ENCODE measurements around the gene SLC34A3.
A peak's percentile ranks its signal among the peaks of the same experiment; 100 is the strongest.

Gene SLC34A3

GRCh38 chr9:137194909-137195308 lies 35.8 kb upstream of the SLC34A3 start:
- Histone ChIP-seq H3K9me3 (ENCODE audit: control insufficient read depth, low read length) (no peaks in the 10 kb centered on the region), H3K27me3 (ENCODE audit: control insufficient read depth, insufficient read depth, low read length, poor library complexity, severe bottlenecking) (peaks cover 11% of the 10 kb centered on the region), H3K27ac (ENCODE audit: insufficient read depth, low read depth, low read length, poor library complexity, severe bottlenecking) (no peak overlapping the region), H3K4me3 (ENCODE audit: insufficient read depth, low read depth, low read length) (no peak overlapping the region), H3K4me1 (ENCODE audit: control insufficient read depth, insufficient read depth, low read length) (peaks cover 17% of the 10 kb centered on the region), H3K36me3 (ENCODE audit: control insufficient read depth, insufficient read depth, low read length) (no peaks in the 10 kb centered on the region)
- WGBS, 2 experiments = 87 to 89% methylated on average over 10 of the region's 10 CpGs

DNA sequence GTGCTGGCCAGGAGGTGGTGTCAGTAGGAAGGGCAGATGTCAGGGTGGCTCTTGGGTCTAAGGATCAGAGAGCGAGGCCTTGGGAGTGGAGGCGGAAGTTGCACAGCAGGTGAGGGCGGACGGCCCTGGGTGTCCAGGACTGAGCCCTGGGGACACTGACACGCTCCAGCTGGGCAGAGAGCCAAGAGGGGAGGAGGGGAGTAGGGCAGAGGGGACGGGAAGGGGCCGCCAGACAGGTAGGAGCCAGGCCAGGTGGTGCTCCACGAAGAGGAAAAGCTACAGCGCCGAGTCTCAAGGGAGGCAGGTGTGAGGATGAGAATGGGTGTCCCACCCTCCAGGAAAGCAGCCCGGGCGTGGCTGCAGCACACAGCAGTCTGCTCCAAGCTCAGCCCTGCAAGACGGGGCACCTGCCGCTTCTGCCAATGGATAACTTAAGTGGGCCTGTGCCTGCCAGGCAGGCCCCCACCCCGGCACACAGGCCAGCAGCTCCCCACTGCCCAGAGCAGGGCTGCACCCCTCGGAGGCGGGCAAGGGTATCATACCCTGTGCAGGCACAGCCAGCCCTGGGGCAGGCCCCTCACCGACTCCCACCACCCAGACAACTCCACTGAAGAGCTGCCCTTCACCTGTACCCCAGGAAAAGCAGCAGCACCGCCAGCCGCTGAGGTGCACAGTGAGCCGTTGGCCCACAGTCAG lies 35.0 kb upstream of the SLC34A3 start:
- WGBS, 2 experiments = 94% methylated on average over 21 of the region's 21 CpGs
- Histone ChIP-seq H3K9me3 (ENCODE audit: control insufficient read depth, low read length) (no peaks in the 10 kb centered on the region), H3K4me3 (ENCODE audit: insufficient read depth, low read depth, low read length) (no peak overlapping the region), H3K27me3 (ENCODE audit: control insufficient read depth, insufficient read depth, low read length, poor library complexity, severe bottlenecking) (peaks cover 12% of the 10 kb centered on the region), H3K36me3 (ENCODE audit: control insufficient read depth, insufficient read depth, low read length) (no peaks in the 10 kb centered on the region), H3K4me1 (ENCODE audit: control insufficient read depth, insufficient read depth, low read length) (peaks cover 17% of the 10 kb centered on the region), H3K27ac (ENCODE audit: insufficient read depth, low read depth, low read length, poor library complexity, severe bottlenecking) (no peak overlapping the region)

- Histone ChIP-seq H3K27ac (ENCODE audit: insufficient read depth, low read depth, low read length, poor library complexity, severe bottlenecking) (no peak overlapping the region), H3K4me3 (ENCODE audit: insufficient read depth, low read depth, low read length) (no peak overlapping the region), H3K9me3 (ENCODE audit: control insufficient read depth, low read length) (no peaks in the 10 kb centered on the region), H3K4me1 (ENCODE audit: control insufficient read depth, insufficient read depth, low read length) (peaks cover 25% of the 10 kb centered on the region), H3K36me3 (ENCODE audit: control insufficient read depth, insufficient read depth, low read length) (no peaks in the 10 kb centered on the region), H3K27me3 (ENCODE audit: control insufficient read depth, insufficient read depth, low read length, poor library complexity, severe bottlenecking) (peaks cover 12% of the 10 kb centered on the region)
- WGBS, 2 experiments = 89 to 90% methylated on average over 19 of the region's 19 CpGs
Observed at GRCh38 chr9:137198051-137198901, 32.4 kb upstream of the SLC34A3 start.

GRCh38 chr9:137198902-137199283 lies 31.8 kb upstream of the SLC34A3 start:
- peak overlapping the region; percentile 30 for H3K4me3 ChIP-seq (ENCODE audit: insufficient read depth, low read depth, low read length)
- peaks cover 25% of the 10 kb centered on the region for H3K4me1 ChIP-seq (ENCODE audit: control insufficient read depth, insufficient read depth, low read length)
- no peaks in the 10 kb centered on the region for H3K9me3 ChIP-seq (ENCODE audit: control insufficient read depth, low read length)
- peaks cover 12% of the 10 kb centered on the region for H3K27me3 ChIP-seq (ENCODE audit: control insufficient read depth, insufficient read depth, low read length, poor library complexity, severe bottlenecking)
- 78 to 81% methylated on average over 11 of the region's 11 CpGs for WGBS, 2 experiments
- H3K27ac ChIP-seq (ENCODE audit: insufficient read depth, low read depth, low read length, poor library complexity, severe bottlenecking) = no peak overlapping the region
- no peaks in the 10 kb centered on the region for H3K36me3 ChIP-seq (ENCODE audit: control insufficient read depth, insufficient read depth, low read length)

DNA sequence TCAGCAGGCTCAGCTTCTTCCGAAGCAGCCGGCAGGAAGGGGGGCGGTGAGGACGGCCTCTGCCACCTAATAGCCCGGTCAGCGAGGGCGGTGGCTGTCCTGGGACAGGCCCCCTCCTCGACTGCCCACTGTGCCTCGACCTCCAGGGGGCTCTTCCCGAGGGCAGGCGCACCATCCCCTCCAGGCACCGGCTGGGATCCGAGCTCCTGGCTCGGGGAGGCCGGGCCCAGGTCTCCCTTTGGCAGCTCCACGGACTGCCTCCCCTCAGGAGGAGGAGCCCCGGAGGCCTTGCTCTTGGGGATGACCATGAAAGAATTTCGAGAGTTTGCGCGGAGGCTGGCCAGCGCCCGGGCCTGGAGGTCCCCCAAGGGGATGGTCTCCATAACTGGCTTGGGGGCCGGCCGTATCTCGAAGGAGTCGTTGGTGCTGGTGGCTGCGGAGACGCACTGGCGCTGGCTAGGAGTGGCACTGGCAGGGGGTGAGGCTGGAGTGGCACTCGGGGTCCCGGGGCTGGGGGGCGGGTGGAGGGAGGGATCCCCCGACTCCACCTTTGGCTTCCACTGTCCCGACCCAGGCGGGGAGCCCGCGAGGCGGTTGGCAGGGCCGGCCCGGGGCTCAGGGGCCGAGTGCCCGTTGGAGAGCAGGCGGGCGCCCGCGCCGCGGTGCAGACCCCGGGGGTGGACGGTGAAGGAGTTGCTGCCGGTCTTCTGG lies 31.1 kb upstream of the SLC34A3 start:
- peaks cover 27% of the 10 kb centered on the region for H3K4me1 ChIP-seq (ENCODE audit: control insufficient read depth, insufficient read depth, low read length)
- H3K9me3 ChIP-seq (ENCODE audit: control insufficient read depth, low read length) = no peaks in the 10 kb centered on the region
- H3K27me3 ChIP-seq (ENCODE audit: control insufficient read depth, insufficient read depth, low read length, poor library complexity, severe bottlenecking) = peaks cover 12% of the 10 kb centered on the region
- H3K36me3 ChIP-seq (ENCODE audit: control insufficient read depth, insufficient read depth, low read length) = no peaks in the 10 kb centered on the region
- H3K4me3 ChIP-seq (ENCODE audit: insufficient read depth, low read depth, low read length) = peak overlapping the region; percentile 30
- 20 to 23% methylated on average over 51 of the region's 51 CpGs for WGBS, 2 experiments
- no peak overlapping the region for H3K27ac ChIP-seq (ENCODE audit: insufficient read depth, low read depth, low read length, poor library complexity, severe bottlenecking)

DNA sequence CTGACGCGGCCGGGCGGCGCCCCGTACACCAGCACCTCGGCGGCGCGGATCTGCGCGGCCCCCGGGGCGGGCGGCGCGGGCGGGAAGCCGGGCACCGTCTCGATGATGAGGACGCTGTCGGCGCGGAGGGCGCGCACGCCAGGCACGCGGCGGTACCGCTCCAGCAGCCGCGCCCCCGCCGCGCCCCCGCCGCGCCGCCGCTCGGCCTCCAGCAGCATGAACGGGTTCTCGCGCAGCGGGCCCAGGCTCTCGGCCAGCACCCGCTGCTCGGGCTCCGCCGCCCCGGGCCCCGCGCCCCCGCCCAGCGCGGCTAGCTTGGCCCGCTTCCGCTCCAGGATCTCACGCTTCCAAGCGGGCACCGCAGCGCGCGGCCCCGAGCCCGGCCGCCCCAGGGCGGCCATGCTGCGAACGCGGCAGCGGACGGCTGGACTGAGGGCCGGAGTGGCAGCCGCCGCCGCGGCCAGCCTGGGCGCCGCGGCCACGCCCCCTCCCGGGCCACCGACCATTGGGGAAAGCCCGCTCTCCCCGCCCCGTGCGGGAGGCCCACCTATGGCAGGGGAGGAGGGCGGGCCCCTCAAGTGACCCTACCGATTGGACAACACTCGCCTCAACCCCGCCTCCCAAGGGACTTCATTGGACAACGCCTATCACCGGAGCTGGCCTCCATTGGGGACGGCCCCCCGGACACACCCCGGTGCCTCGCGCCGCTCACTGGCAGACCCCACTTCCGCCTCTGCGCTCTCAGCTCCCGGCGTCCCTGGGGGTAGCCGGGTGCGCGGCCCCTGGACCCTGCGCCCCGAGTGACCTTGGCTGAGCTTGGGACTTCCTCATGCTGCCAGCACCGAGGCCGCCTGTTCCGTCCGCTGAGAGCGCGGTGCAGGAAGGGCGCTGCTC lies 30.1 kb upstream of the SLC34A3 start, which contains the start of gene TPRN:
Gene TPRN (minus strand): TSS at position 431 of the 894 bp plus-strand sequence. CDS start 30 bp downstream, at position 401.
- WGBS, 2 experiments = 0% methylated on average over 118 of the region's 118 CpGs
- Histone ChIP-seq H3K27me3 (ENCODE audit: control insufficient read depth, insufficient read depth, low read length, poor library complexity, severe bottlenecking) (peaks cover 12% of the 10 kb centered on the region), H3K36me3 (ENCODE audit: control insufficient read depth, insufficient read depth, low read length) (no peaks in the 10 kb centered on the region), H3K27ac (ENCODE audit: insufficient read depth, low read depth, low read length, poor library complexity, severe bottlenecking) (no peak within 1 kb of the TSS), H3K9me3 (ENCODE audit: control insufficient read depth, low read length) (no peaks in the 10 kb centered on the region), H3K4me1 (ENCODE audit: control insufficient read depth, insufficient read depth, low read length) (peaks cover 25% of the 10 kb centered on the region), H3K4me3 (ENCODE audit: insufficient read depth, low read depth, low read length) (peak within 1 kb of the TSS; percentile 67)

- Histone ChIP-seq H3K4me3 (ENCODE audit: insufficient read depth, low read depth, low read length) (peak overlapping the region; percentile 67), H3K27me3 (ENCODE audit: control insufficient read depth, insufficient read depth, low read length, poor library complexity, severe bottlenecking) (peaks cover 12% of the 10 kb centered on the region), H3K4me1 (ENCODE audit: control insufficient read depth, insufficient read depth, low read length) (peaks cover 27% of the 10 kb centered on the region), H3K36me3 (ENCODE audit: control insufficient read depth, insufficient read depth, low read length) (no peaks in the 10 kb centered on the region), H3K9me3 (ENCODE audit: control insufficient read depth, low read length) (no peaks in the 10 kb centered on the region), H3K27ac (ENCODE audit: insufficient read depth, low read depth, low read length, poor library complexity, severe bottlenecking) (no peak overlapping the region)
- 24 to 25% methylated on average over 23 of the region's 23 CpGs for WGBS, 2 experiments
Observed at GRCh38 chr9:137201205-137201868, 29.4 kb upstream of the SLC34A3 start.

- 94% methylated on average over 8 of the region's 8 CpGs for WGBS, 2 experiments
- Histone ChIP-seq H3K4me1 (ENCODE audit: control insufficient read depth, insufficient read depth, low read length) (peaks cover 32% of the 10 kb centered on the region), H3K27ac (ENCODE audit: insufficient read depth, low read depth, low read length, poor library complexity, severe bottlenecking) (no peak overlapping the region), H3K36me3 (ENCODE audit: control insufficient read depth, insufficient read depth, low read length) (no peaks in the 10 kb centered on the region), H3K9me3 (ENCODE audit: control insufficient read depth, low read length) (no peaks in the 10 kb centered on the region), H3K4me3 (ENCODE audit: insufficient read depth, low read depth, low read length) (no peak overlapping the region), H3K27me3 (ENCODE audit: control insufficient read depth, insufficient read depth, low read length, poor library complexity, severe bottlenecking) (peaks cover 12% of the 10 kb centered on the region)
Observed at GRCh38 chr9:137202966-137203365, 27.7 kb upstream of the SLC34A3 start.

- no peaks in the 10 kb centered on the region for H3K36me3 ChIP-seq (ENCODE audit: control insufficient read depth, insufficient read depth, low read length)
- WGBS, 2 experiments = 32 to 34% methylated on average over 21 of the region's 21 CpGs
- H3K4me3 ChIP-seq (ENCODE audit: insufficient read depth, low read depth, low read length) = peak overlapping the region; percentile 76
- peaks cover 22% of the 10 kb centered on the region for H3K4me1 ChIP-seq (ENCODE audit: control insufficient read depth, insufficient read depth, low read length)
- H3K27ac ChIP-seq (ENCODE audit: insufficient read depth, low read depth, low read length, poor library complexity, severe bottlenecking) = no peak overlapping the region
- H3K9me3 ChIP-seq (ENCODE audit: control insufficient read depth, low read length) = no peaks in the 10 kb centered on the region
- peaks cover 2% of the 10 kb centered on the region for H3K27me3 ChIP-seq (ENCODE audit: control insufficient read depth, insufficient read depth, low read length, poor library complexity, severe bottlenecking)
Observed at GRCh38 chr9:137204731-137205125, 26.0 kb upstream of the SLC34A3 start.
